B cell (primary cell): Measurements from ENCODE around the gene EPB41.

Source experiments
- EZH2 ChIP-seq: IDR thresholded peaks from 2 replicates; pipeline ENCODE4 v1.6.1; 2012; ENCODE audit warnings: borderline replicate concordance, low read depth, mild to moderate bottlenecking, moderate library complexity, low read length; ENCODE audit not compliant: insufficient read depth, poor library complexity, severe bottlenecking
- TF ChIP-seq, protein P1 (sequence below): fragments of 200-600 bp; IDR thresholded peaks from one replicate; pipeline ENCODE4 v1.8.0; 2022; ENCODE audit warnings: antibody characterized with exemption, mild to moderate bottlenecking

- TF ChIP-seq, protein P1, sequence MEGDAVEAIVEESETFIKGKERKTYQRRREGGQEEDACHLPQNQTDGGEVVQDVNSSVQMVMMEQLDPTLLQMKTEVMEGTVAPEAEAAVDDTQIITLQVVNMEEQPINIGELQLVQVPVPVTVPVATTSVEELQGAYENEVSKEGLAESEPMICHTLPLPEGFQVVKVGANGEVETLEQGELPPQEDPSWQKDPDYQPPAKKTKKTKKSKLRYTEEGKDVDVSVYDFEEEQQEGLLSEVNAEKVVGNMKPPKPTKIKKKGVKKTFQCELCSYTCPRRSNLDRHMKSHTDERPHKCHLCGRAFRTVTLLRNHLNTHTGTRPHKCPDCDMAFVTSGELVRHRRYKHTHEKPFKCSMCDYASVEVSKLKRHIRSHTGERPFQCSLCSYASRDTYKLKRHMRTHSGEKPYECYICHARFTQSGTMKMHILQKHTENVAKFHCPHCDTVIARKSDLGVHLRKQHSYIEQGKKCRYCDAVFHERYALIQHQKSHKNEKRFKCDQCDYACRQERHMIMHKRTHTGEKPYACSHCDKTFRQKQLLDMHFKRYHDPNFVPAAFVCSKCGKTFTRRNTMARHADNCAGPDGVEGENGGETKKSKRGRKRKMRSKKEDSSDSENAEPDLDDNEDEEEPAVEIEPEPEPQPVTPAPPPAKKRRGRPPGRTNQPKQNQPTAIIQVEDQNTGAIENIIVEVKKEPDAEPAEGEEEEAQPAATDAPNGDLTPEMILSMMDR: no peak
- TF ChIP-seq EZH2: no peak
Measured at GRCh38 chr1:28976248-28976647, 61.9 kb downstream of the EPB41 start.
